Neural cell (in vitro differentiated cells): ENCODE measurements around the gene CD247. TPM values are rescaled to one million over a fixed set of nuclear protein-coding genes. Genes with fewer than 3 reads are reported as not detected.

ENCODE experiments used
- H2AFZ ChIP-seq: fragments of 200-600, 300-800 bp; sonication (generic), shearing (Covaris generic); 2 replicates; pipeline ENCODE4 v1.6.0; 2014; ENCODE audit warnings: low read depth, mild to moderate bottlenecking, antibody characterized with exemption, low read length, moderate library complexity
- H3F3A ChIP-seq: fragments of 200-600 bp; shearing (Covaris generic); 2 replicates; pipeline ENCODE4 v1.6.1; 2016; ENCODE audit warnings: mild to moderate bottlenecking, moderate library complexity, mixed read lengths, antibody characterized with exemption, low read length; ENCODE audit not compliant: insufficient read depth, poor library complexity, severe bottlenecking
- H3K27ac ChIP-seq: fragments of 200-600, 300-800 bp; sonication (generic), shearing (Covaris generic); 2 replicates; pipeline ENCODE4 v1.5.1; 2014; ENCODE audit warnings: mild to moderate bottlenecking, low read length, moderate library complexity
- H3K27me3 ChIP-seq: fragments of 300-800, 200-600 bp; sonication (generic), shearing (Covaris generic); 2 replicates; pipeline ENCODE4 v1.6.0; 2014; ENCODE audit warnings: mild to moderate bottlenecking, low read depth, low read length, moderate library complexity; ENCODE audit not compliant: insufficient read depth
- H3K36me3 ChIP-seq: fragments of 300-800, 200-600 bp; sonication (generic), shearing (Covaris generic); 2 replicates; pipeline ENCODE4 v1.5.1; 2014; ENCODE audit warnings: mild to moderate bottlenecking, antibody characterized with exemption, low read length, moderate library complexity; ENCODE audit not compliant: insufficient read depth
- H3K4me2 ChIP-seq: fragments of 300-800, 200-600 bp; sonication (generic), shearing (Covaris generic); 2 replicates; pipeline ENCODE4 v1.6.0; 2014; ENCODE audit warnings: mild to moderate bottlenecking, low read length
- H3K4me3 ChIP-seq: fragments of 300-800, 200-600 bp; sonication (generic), shearing (Covaris generic); 2 replicates; pipeline ENCODE4 v1.5.1; 2014; ENCODE audit warnings: mild to moderate bottlenecking, low read length, moderate library complexity
- H3K79me2 ChIP-seq: fragments of 200-600 bp; shearing (Covaris generic); replicated peaks from 2 replicates; pipeline ENCODE4 v1.6.0; 2014; ENCODE audit warnings: mild to moderate bottlenecking, low read length, moderate library complexity; ENCODE audit not compliant: insufficient read depth
- H3K9ac ChIP-seq: fragments of 300-800, 200-600 bp; sonication (generic), shearing (Covaris generic); 2 replicates; pipeline ENCODE4 v1.6.1; 2016; ENCODE audit warnings: mild to moderate bottlenecking, low read length, mixed read lengths
- H3K9me2 ChIP-seq: fragments of 200-600 bp; shearing (Covaris generic); 2 replicates; pipeline ENCODE4 v1.6.1; 2016; ENCODE audit warnings: mild to moderate bottlenecking, low read length, mixed read lengths; ENCODE audit not compliant: insufficient read depth
- H3K9me3 ChIP-seq: fragments of 200-600, 300-800 bp; sonication (generic), shearing (Covaris generic); 2 replicates; pipeline ENCODE4 v1.6.1; 2016; ENCODE audit warnings: mild to moderate bottlenecking, mixed run types, low read length, moderate library complexity, mixed read lengths
- H4K20me1 ChIP-seq: fragments of 200-600 bp; shearing (Covaris generic); 2 replicates; pipeline ENCODE4 v1.6.1; 2016; ENCODE audit warnings: mild to moderate bottlenecking, mixed run types; ENCODE audit not compliant: insufficient read depth
- EP300 ChIP-seq: fragments of 450-650 bp; conservative IDR thresholded peaks from 2 replicates; pipeline ENCODE4 v1.6.1; 2014; ENCODE audit warnings: antibody characterized with exemption, mild to moderate bottlenecking, moderate library complexity; ENCODE audit not compliant: poor library complexity, severe bottlenecking
- MXI1 ChIP-seq: fragments of 450-650 bp; conservative IDR thresholded peaks from 2 replicates; pipeline ENCODE4 v1.6.1; 2014; ENCODE audit warnings: antibody characterized with exemption, mild to moderate bottlenecking; ENCODE audit not compliant: poor library complexity, severe bottlenecking
- POLR2AphosphoS5 ChIP-seq: IDR thresholded peaks from 2 replicates; pipeline ENCODE4 v1.6.1; 2012
- RAD21 ChIP-seq: fragments of 450-650 bp; conservative IDR thresholded peaks from 2 replicates; pipeline ENCODE4 v1.6.1; 2014; ENCODE audit warnings: antibody characterized with exemption, mild to moderate bottlenecking, moderate library complexity
- SMC3 ChIP-seq: fragments of 450-650 bp; conservative IDR thresholded peaks from 2 replicates; pipeline ENCODE4 v1.6.1; 2014; ENCODE audit warnings: antibody characterized with exemption, mild to moderate bottlenecking, moderate library complexity; ENCODE audit not compliant: poor library complexity
- TAF1 ChIP-seq: IDR thresholded peaks from 2 replicates; pipeline ENCODE4 v1.6.1; 2012; ENCODE audit warnings: low read depth
- polyA plus RNA-seq: library from polyadenylated mRNA; depleted of rRNA; stranded (reverse); fragments of >200 nt; gene quantifications from 2 replicates; pipeline ENCODE4 v1.2.3, GENCODE V29; 2014
- TF ChIP-seq, protein P1 (sequence below): fragments of 450-650 bp; IDR thresholded peaks from 2 replicates; pipeline ENCODE4 v1.5.1; 2014; ENCODE audit warnings: antibody characterized with exemption, mild to moderate bottlenecking, moderate library complexity; ENCODE audit not compliant: poor library complexity, severe bottlenecking
- TF ChIP-seq, protein P2 (sequence below): IDR thresholded peaks from 2 replicates; pipeline ENCODE4 v1.6.1; 2012; ENCODE audit warnings: borderline replicate concordance

CD247 gene
- polyA plus RNA-seq, 1 donor from 2014 or later: not detected

DNA sequence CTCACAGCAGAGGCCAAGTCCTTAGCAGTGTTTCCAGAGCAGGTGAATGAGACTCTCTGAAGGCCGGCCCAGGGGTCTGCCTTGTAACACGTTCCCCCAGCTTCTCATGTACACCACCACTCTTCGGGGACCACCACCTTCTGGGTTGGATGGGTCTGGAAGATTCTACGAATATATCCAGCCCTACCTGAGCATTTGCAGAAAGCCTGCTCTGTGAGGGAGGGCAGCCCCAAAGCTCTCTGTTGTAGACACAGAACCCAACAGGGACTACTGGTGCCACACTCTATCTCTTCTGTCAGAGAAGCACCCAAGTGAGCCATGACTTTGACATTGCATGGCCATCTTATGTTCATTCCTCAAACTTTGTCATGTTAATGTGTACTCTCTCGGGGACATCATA is 61.8 kb downstream of the CD247 start:
- no peaks in the 10 kb centered on the region for H3F3A ChIP-seq
- TF ChIP-seq EP300 (no peak), TAF1 (no peak), SMC3 (no peak), POLR2AphosphoS5 (no peak)
- TF ChIP-seq, protein P1, sequence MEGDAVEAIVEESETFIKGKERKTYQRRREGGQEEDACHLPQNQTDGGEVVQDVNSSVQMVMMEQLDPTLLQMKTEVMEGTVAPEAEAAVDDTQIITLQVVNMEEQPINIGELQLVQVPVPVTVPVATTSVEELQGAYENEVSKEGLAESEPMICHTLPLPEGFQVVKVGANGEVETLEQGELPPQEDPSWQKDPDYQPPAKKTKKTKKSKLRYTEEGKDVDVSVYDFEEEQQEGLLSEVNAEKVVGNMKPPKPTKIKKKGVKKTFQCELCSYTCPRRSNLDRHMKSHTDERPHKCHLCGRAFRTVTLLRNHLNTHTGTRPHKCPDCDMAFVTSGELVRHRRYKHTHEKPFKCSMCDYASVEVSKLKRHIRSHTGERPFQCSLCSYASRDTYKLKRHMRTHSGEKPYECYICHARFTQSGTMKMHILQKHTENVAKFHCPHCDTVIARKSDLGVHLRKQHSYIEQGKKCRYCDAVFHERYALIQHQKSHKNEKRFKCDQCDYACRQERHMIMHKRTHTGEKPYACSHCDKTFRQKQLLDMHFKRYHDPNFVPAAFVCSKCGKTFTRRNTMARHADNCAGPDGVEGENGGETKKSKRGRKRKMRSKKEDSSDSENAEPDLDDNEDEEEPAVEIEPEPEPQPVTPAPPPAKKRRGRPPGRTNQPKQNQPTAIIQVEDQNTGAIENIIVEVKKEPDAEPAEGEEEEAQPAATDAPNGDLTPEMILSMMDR: no peak
- TF ChIP-seq, protein P2, sequence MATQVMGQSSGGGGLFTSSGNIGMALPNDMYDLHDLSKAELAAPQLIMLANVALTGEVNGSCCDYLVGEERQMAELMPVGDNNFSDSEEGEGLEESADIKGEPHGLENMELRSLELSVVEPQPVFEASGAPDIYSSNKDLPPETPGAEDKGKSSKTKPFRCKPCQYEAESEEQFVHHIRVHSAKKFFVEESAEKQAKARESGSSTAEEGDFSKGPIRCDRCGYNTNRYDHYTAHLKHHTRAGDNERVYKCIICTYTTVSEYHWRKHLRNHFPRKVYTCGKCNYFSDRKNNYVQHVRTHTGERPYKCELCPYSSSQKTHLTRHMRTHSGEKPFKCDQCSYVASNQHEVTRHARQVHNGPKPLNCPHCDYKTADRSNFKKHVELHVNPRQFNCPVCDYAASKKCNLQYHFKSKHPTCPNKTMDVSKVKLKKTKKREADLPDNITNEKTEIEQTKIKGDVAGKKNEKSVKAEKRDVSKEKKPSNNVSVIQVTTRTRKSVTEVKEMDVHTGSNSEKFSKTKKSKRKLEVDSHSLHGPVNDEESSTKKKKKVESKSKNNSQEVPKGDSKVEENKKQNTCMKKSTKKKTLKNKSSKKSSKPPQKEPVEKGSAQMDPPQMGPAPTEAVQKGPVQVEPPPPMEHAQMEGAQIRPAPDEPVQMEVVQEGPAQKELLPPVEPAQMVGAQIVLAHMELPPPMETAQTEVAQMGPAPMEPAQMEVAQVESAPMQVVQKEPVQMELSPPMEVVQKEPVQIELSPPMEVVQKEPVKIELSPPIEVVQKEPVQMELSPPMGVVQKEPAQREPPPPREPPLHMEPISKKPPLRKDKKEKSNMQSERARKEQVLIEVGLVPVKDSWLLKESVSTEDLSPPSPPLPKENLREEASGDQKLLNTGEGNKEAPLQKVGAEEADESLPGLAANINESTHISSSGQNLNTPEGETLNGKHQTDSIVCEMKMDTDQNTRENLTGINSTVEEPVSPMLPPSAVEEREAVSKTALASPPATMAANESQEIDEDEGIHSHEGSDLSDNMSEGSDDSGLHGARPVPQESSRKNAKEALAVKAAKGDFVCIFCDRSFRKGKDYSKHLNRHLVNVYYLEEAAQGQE: no peak
- no peak overlapping the region for H3K4me2 ChIP-seq
- H3K4me3 ChIP-seq: no peak overlapping the region
- H3K9me2 ChIP-seq: no peaks in the 10 kb centered on the region
- H3K27me3 ChIP-seq: peaks cover 35% of the 10 kb centered on the region
- H3K9ac ChIP-seq: no peak overlapping the region
- H2AFZ ChIP-seq: no peak overlapping the region
- no peak overlapping the region for H3K27ac ChIP-seq
- no peaks in the 10 kb centered on the region for H3K79me2 ChIP-seq
- no peaks in the 10 kb centered on the region for H3K9me3 ChIP-seq
- no peaks in the 10 kb centered on the region for H3K36me3 ChIP-seq
- no peaks in the 10 kb centered on the region for H4K20me1 ChIP-seq

DNA sequence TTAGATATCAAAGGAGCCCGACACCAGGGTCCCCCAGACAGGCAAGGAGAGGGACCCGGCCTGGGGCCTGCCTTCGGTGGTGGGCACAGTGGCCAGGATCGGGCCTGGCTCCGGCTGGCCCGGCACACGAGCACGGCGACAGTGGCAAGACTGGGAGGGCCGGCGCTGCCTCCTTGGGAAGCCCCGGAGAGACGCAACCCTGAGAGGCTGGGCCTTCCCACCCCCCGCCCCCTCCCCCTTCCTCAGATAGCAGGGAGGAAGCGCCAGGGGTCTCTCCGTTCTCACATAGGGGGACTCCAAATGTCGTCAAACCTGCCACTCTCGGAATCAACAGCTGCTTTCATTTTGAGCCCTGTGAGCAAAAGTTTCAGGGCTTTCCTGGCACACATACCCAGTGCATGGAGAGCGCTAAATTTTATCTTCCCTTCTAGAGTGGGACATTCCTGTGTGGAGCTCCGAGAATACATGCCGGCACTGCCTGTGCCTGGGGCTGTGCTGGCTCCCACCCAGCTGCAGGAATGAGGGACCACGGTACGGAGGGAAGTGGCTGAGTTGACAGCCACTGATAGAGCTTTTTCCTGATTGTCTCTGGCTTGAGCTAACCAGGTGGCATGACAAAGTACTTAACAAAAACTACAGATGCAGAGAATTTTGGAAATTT is 62.4 kb downstream of the CD247 start:
- no peak overlapping the region for H2AFZ ChIP-seq

More for the DNA sequence above, 62.4 kb downstream of the CD247 start:
- no peaks in the 10 kb centered on the region for H3K36me3 ChIP-seq
- TF ChIP-seq EP300 (no peak), TAF1 (no peak), MXI1 (no peak), SMC3 (no peak), RAD21 (no peak)
- no peaks in the 10 kb centered on the region for H3K79me2 ChIP-seq
- no peaks in the 10 kb centered on the region for H3F3A ChIP-seq
- no peak overlapping the region for H3K4me2 ChIP-seq
- no peaks in the 10 kb centered on the region for H4K20me1 ChIP-seq
- H3K27ac ChIP-seq: no peak overlapping the region
- no peak overlapping the region for H3K9ac ChIP-seq
- no peaks in the 10 kb centered on the region for H3K9me2 ChIP-seq
- no peaks in the 10 kb centered on the region for H3K9me3 ChIP-seq
- H3K4me3 ChIP-seq: peak overlapping the region; percentile 64
- H3K27me3 ChIP-seq: peaks cover 35% of the 10 kb centered on the region
